Adrenal gland (tissue), 5 donors: ENCODE measurements around the gene INF2.

Experiments used
- POLR2A ChIP-seq, 2 donors: fragments of 450-650 bp; IDR thresholded peaks; one replicate each; pipeline ENCODE4 v1.6.1; 2017; ENCODE audit warnings: antibody characterized with exemption in 2 of 2, mild to moderate bottlenecking in 2 of 2, moderate library complexity in 1 of 2
- TF ChIP-seq, protein P1 (sequence below), 6 experiments: fragments of 450-650 bp in 4 of 6; fragments of 200-600 bp in 2 of 6; sonication (generic) in 1 of 6; IDR thresholded peaks; 1 replicate in 5 of 6; 2 replicates in 1 of 6; pipeline versions ENCODE4 v1.5.1 to v1.8.0; 2016 to 2021; ENCODE audit warnings: antibody characterized with exemption in 6 of 6, mild to moderate bottlenecking in 2 of 6, moderate library complexity in 1 of 6
- donor health status: DM: no; HTN: no; CAD: no.

DNA sequence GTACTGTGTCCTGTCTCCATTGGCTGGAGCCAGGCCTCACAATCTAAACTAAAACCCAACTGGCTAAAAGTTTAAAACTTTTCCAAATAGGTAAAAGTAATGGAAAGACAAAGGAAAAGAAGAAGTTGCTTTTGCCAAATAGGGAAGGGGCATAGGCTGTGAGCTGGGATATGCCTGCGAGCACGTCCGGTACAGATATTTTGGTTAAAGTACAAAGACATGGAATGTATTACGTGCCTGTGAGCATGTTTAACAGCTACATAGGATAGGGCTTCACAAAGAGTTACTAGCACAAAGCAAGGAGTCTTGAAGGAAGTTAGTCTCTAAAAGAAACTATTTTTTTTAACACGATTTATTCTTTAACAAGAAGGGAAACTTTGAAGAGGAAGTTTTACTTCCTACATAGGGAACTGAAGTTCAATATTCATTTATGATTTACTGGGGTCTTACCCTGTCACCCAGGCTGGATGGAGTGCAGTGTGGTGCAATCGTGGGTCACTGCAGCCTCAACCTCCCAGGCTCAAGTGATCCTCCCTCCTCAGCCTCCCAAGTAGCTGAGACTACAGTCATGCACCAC lies 41.9 kb upstream of the INF2 start:
- TF ChIP-seq, protein P1, sequence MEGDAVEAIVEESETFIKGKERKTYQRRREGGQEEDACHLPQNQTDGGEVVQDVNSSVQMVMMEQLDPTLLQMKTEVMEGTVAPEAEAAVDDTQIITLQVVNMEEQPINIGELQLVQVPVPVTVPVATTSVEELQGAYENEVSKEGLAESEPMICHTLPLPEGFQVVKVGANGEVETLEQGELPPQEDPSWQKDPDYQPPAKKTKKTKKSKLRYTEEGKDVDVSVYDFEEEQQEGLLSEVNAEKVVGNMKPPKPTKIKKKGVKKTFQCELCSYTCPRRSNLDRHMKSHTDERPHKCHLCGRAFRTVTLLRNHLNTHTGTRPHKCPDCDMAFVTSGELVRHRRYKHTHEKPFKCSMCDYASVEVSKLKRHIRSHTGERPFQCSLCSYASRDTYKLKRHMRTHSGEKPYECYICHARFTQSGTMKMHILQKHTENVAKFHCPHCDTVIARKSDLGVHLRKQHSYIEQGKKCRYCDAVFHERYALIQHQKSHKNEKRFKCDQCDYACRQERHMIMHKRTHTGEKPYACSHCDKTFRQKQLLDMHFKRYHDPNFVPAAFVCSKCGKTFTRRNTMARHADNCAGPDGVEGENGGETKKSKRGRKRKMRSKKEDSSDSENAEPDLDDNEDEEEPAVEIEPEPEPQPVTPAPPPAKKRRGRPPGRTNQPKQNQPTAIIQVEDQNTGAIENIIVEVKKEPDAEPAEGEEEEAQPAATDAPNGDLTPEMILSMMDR (IDR thresholded peaks at IDR 0.05) = no peak
- TF ChIP-seq POLR2A (IDR thresholded peaks at IDR 0.05) = no peak
